Hepatocyte (in vitro differentiated cells): Measurements from ENCODE around the gene SDE2.

Experiments
- CTCF ChIP-seq: fragments of 200-600 bp; sonication (generic); IDR thresholded peaks from 2 replicates; pipeline ENCODE4 v1.5.1; 2016; ENCODE audit warnings: antibody characterized with exemption, mild to moderate bottlenecking; ENCODE audit not compliant: poor library complexity
- EZH2 ChIP-seq: fragments of 200-600 bp; sonication (generic); IDR thresholded peaks from 2 replicates; pipeline ENCODE4 v1.6.1; 2016; ENCODE audit warnings: antibody characterized with exemption, mild to moderate bottlenecking, borderline replicate concordance
- EZH2phosphoT487 ChIP-seq: fragments of 200-600 bp; sonication (generic); IDR thresholded peaks from one replicate; pipeline ENCODE4 v1.6.1; 2018; ENCODE audit warnings: antibody characterized with exemption, mild to moderate bottlenecking, low read depth, moderate library complexity; ENCODE audit not compliant: unreplicated experiment, severe bottlenecking

- no peak for TF ChIP-seq CTCF
- TF ChIP-seq EZH2: no peak
- TF ChIP-seq EZH2phosphoT487: no peak
Measured at GRCh38 chr1:225996946-225997545, 2.1 kb downstream of the SDE2 start.
